AG04450 (cell line): Measurements from ENCODE around the gene HERC2. TPM values are rescaled to one million over a fixed set of nuclear protein-coding genes. Genes with fewer than 3 reads are reported as not detected.
"Not testable (repeated sequence)": the region's sequence is repeated elsewhere in the genome, so short reads cannot be mapped to it uniquely, and the experiment has no call there.

ENCODE experiments used
- CTCF ChIA-PET: fragments of 300-600, 350-600 bp; formaldehyde crosslinking; extraction: SDS; loops from one replicate; lab custom pipeline; 2022; ENCODE audit warnings: antibody characterized with exemption, inconsistent platforms; lab: Charles Lee
- POLR2A ChIA-PET: fragments of 350-600 bp; formaldehyde crosslinking; extraction: SDS; loops from one replicate; lab custom pipeline; 2021; ENCODE audit warnings: antibody characterized with exemption, inconsistent platforms; lab: Yijun Ruan, JAX
- DNase-seq: peaks from one replicate; pipeline ENCODE4 v3.0.0-alpha.2; 2011; ENCODE audit warnings: low read depth, low spot score
- H3K27ac ChIP-seq: one replicate; pipeline ENCODE4 v1.5.1; 2012; ENCODE audit warnings: low read depth, low read length, control low read depth
- H3K27me3 ChIP-seq: one replicate; pipeline ENCODE4 v1.6.0; 2012; ENCODE audit warnings: low read length; ENCODE audit not compliant: control insufficient read depth, insufficient read depth
- H3K4me3 ChIP-seq: 2 replicates; pipeline ENCODE4 v1.5.1; 2011; ENCODE audit warnings: mild to moderate bottlenecking, low read depth, low read length, control low read depth
- H3K9me3 ChIP-seq: 2 replicates; pipeline ENCODE4 v1.5.1; 2012; ENCODE audit warnings: low read length; ENCODE audit not compliant: control insufficient read depth, insufficient read depth
- polyA plus RNA-seq: library from polyadenylated mRNA; depleted of rRNA; stranded (reverse); fragments of >200 nt; gene quantifications from 2 replicates; pipeline ENCODE4 v1.2.3, GENCODE V29; 2011
- TF ChIP-seq, protein P1 (sequence below): IDR thresholded peaks from 2 replicates; pipeline ENCODE4 v1.5.1; 2011; ENCODE audit warnings: low read depth, low read length, control low read depth, inconsistent platforms

Gene HERC2
- polyA plus RNA-seq, 1 experiment = 12.7 TPM

DNA sequence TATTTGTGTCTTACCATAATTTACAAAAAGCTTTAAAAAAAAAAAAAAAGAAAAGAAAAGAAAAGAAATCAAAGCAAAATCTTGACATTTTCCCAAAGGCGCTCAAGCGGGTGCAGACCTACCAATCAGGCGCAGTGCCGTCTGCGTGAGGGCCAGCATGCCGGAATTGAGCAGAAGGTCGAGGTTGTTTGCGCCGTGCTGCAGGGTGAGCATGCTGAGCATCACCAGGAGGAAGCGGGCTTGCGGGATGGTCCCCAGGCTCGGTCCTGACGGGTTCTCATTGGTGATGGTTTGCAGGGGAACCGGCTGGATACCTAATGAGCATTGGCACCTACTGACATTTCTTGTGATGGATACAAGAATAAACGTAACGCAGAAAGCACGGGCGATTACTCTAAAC is 93.9 kb downstream of the HERC2 start:
- DNase-seq = no peak
- Histone ChIP-seq H3K27ac (no peak overlapping the region), H3K9me3 (no peaks in the 10 kb centered on the region; the same call in 1 of the 2 replicates), H3K4me3 (no peak overlapping the region), H3K27me3 (no peaks in the 10 kb centered on the region)
- CTCF ChIA-PET = no interaction called here
- TF ChIP-seq, protein P1, sequence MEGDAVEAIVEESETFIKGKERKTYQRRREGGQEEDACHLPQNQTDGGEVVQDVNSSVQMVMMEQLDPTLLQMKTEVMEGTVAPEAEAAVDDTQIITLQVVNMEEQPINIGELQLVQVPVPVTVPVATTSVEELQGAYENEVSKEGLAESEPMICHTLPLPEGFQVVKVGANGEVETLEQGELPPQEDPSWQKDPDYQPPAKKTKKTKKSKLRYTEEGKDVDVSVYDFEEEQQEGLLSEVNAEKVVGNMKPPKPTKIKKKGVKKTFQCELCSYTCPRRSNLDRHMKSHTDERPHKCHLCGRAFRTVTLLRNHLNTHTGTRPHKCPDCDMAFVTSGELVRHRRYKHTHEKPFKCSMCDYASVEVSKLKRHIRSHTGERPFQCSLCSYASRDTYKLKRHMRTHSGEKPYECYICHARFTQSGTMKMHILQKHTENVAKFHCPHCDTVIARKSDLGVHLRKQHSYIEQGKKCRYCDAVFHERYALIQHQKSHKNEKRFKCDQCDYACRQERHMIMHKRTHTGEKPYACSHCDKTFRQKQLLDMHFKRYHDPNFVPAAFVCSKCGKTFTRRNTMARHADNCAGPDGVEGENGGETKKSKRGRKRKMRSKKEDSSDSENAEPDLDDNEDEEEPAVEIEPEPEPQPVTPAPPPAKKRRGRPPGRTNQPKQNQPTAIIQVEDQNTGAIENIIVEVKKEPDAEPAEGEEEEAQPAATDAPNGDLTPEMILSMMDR = no peak
- POLR2A ChIA-PET = no interaction called here

DNA sequence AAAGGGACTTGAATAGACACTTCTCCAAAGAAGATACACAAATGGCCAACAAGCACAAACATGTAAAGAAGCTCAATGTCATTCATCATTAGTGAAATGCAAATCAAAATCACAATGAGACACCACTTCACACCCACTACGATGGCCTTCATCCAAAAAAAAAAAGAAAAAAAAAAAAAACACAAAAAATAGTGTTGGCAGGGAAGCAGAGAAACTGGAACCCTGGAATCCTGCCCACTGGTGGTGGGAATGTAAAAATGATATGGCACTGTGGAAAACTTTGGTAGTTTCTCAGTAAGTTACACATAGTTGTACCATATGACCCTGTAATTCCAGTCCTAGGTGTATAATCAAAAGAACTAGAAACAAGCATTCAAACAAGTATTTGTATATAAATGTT is 94.7 kb downstream of the HERC2 start:
- DNase-seq, H3K4me3 ChIP-seq, POLR2A ChIA-PET, H3K27ac ChIP-seq, H3K27me3 ChIP-seq, H3K9me3 ChIP-seq: not testable (repeated sequence)
- CTCF ChIA-PET = interaction anchor here (0.6 to 0.7 kb wide), 8 partner anchors 8 to 774 kb away, joined by 3 to 12 read pairs (median 5); no protein-coding TSS in a partner anchor
- TF ChIP-seq, protein P1 = peak; percentile 32

DNA sequence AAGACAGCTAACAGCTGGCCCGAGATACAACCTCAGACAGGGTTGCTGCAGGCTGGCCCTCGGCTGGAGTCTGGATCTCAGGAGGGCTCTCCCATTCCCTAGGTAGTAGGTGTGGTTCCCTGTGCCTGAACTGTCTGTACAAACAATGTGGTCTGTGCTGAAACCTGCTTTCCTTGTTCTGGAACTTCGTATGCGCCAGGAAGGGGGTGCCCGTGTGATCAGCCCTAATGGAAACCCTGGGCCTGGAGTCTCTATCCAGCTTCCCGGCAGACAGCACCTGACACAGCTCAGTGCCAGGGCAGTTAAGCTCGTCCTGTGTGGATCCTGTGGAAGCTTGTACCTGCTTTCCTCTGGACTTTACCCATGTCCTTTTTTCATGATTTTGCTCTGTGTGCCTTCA is 99.4 kb downstream of the HERC2 start:
- DNase-seq, H3K4me3 ChIP-seq, H3K9me3 ChIP-seq, POLR2A ChIA-PET, H3K27me3 ChIP-seq, CTCF ChIA-PET, H3K27ac ChIP-seq: not testable (repeated sequence)

DNA sequence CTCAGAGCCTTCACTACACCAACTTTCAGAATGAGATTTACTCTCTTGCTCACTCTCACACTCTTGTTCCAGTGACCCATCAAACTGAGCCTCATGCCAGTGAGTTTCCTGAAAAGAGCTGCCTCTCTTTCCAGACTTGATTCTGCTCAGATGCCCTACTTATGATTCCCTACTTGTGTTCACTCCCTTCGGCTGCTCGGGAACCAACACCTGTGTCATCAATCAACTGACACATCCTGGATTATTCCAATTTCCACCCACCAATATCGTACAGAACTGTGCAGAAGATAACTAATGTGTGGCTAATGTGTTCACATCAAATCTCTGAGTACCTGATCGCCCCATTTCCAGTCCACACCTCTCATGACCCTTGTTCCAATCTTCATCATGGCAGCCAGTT is 100.3 kb downstream of the HERC2 start:
- H3K9me3 ChIP-seq, DNase-seq, H3K27me3 ChIP-seq, POLR2A ChIA-PET, CTCF ChIA-PET, H3K4me3 ChIP-seq, H3K27ac ChIP-seq: not testable (repeated sequence)

DNA sequence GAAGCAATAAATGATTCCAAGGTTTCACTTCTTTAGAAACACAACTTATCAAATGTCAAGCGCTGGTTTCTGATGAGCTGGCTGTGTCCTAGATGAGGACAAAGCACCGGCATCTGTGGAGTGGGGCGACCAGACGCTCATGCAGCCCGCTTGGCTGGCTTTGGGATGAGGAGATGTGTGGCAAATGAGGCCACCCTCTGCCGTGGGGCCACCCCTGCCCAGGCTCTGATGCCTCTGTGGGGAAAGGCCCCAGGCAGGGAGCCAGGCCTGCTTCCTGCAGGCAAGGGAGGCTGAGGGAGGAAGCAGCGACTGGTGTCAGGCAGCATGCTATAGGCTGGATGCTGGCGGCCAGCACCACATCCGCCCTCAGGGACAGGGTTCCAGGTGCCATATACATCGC is 102.9 kb downstream of the HERC2 start:
- Histone ChIP-seq H3K27me3 (no peaks in the 10 kb centered on the region), H3K9me3 (no peaks in the 10 kb centered on the region), H3K27ac (no peak overlapping the region), H3K4me3 (no peak overlapping the region)
- ChIA-PET POLR2A (no interaction called here), CTCF (interaction anchor here (1.1 kb wide), 1 partner anchor 8 kb away, joined by 9 read pairs; no protein-coding TSS in a partner anchor)
- TF ChIP-seq, protein P1 = no peak
- no peak for DNase-seq

DNA sequence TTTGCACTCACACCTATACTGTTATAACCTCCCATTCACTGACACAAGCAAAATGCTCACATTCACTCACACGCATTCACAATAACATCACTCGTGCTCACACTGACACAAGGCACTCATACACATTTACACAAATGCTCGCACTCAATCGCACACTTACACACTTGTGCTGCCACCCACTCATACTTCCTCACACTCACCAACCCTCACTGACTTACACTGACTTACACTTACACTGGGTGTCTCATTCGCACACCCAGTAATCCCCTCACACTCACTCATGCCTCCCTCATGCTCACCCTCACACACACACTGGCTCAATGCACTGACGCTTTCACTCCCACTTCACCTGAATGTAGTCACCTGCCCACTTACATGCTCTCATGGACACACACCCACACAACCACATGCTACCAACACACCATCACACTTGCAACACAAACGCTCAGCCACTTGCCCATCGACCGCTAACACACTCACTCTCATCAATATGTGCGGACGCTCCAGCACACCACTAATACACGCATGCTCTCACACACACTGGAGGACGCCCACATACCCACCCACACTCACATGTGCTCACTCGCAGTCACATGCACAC is 104.9 kb downstream of the HERC2 start:
- H3K4me3 ChIP-seq, H3K9me3 ChIP-seq, DNase-seq, H3K27me3 ChIP-seq, POLR2A ChIA-PET, H3K27ac ChIP-seq, CTCF ChIA-PET: not testable (repeated sequence)

DNA sequence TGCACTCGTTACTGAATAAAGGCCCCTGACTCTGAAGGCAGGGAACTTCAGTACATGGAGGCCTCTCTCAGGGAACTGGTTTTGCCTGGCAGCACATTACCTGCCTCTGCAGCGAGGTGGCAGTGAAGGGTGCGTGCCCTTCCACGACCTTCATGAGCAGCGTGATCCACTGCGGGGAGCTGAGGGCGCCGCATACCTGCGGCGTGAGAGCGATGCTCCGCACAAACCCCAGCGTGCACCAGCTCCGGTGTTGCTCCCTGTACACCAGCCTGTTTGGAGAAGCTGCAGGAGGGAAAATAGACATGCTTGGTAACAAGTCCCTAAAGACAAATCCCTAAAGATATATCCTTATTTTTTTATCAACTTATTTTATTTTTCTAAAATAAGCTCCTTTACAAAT is 106.5 kb downstream of the HERC2 start:
- DNase-seq, H3K4me3 ChIP-seq, H3K9me3 ChIP-seq, CTCF ChIA-PET, H3K27ac ChIP-seq, H3K27me3 ChIP-seq, POLR2A ChIA-PET: not testable (repeated sequence)

DNA sequence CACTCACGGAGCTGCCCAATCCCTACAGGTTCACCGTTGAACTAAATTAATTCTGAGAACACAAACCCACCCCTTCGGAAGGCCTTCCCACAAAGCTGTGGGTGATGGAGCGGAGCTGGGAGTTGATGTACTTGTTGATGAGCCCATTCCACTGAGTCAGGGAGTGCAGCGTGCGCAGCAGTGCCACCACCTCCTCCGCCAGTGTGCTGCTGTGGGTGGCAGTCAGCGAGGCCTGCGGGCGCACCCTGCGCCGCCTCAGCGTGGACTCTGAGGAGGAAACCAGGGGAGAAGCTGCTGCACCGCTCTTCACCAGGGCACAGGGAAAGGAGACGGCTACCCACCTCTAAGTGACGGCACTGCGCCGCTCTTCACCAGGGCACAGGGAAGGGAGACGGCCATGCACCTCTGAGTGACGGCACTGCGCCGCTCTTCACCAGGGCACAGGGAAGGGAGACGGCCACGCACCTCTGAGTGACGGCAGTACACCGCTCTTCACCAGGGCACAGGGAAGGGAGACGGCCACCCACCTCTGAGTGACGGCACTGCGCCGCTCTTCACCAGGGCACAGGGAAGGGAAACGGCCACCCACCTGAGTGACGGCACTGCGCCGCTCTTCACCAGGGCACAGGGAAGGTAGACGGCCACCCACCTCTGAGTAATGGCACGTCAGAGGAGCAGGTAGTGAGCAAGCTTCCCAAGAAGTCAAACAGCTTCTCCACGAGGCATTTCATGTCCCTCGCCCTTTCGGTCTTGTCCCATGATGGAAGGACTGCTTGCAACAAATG is 107.8 kb downstream of the HERC2 start:
- CTCF ChIA-PET, DNase-seq, H3K4me3 ChIP-seq, H3K27me3 ChIP-seq, H3K27ac ChIP-seq, H3K9me3 ChIP-seq, POLR2A ChIA-PET: not testable (repeated sequence)

DNA sequence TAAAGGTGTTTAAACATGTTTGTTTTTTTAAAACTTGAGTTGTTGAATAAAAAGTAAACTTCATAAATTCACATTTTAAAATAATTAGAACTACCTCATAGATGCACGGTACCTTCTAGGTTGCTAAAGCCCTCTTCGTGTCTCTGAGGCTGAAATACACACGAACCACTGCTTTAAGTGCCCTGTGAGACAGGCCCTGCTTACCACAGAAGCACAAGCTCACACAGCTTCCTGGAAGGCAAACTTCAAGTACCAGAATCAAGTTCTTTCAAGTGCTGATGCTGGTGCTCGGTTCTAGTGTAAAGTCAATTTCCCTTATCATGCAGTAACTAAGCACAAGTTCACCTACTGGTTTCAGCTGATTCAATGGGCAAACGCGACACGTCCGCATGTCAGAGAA is 108.6 kb downstream of the HERC2 start:
- CTCF ChIA-PET, H3K27me3 ChIP-seq, H3K4me3 ChIP-seq, H3K9me3 ChIP-seq, H3K27ac ChIP-seq, POLR2A ChIA-PET, DNase-seq: not testable (repeated sequence)
